ENCODE measurements around the gene ALG8. TPM values are rescaled to one million over a fixed set of nuclear protein-coding genes. Genes with fewer than 3 reads are reported as not detected.
"Not testable (repeated sequence)": the region's sequence is repeated elsewhere in the genome, so short reads cannot be mapped to it uniquely, and the experiment has no call there.

ALG8 gene
- total RNA-seq, 1 donor, result 60.9 TPM

DNA sequence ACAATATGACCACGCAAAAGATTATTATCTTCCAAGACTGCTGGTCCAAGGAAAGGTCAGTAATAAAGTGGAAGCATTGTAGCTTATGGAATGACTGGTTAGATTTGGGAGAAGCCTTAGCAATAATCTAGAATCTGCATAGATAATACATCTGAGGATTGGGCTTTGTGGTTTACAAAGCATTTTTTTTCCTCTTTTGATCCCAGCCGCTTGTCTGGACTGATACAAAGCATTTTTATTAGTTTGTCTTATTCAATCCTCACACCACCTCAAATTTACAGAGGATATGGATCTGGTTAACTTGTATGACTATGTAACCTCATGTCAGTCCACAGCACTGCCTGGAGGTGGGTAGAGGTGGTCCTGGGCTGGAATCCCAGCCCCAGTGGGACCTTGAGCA, 76.8 kb downstream of the ALG8 start:
- H3K4me3 ChIP-seq (ENCODE audit: low read depth, low read length), result no peak overlapping the region
- TF ChIP-seq, protein P1, sequence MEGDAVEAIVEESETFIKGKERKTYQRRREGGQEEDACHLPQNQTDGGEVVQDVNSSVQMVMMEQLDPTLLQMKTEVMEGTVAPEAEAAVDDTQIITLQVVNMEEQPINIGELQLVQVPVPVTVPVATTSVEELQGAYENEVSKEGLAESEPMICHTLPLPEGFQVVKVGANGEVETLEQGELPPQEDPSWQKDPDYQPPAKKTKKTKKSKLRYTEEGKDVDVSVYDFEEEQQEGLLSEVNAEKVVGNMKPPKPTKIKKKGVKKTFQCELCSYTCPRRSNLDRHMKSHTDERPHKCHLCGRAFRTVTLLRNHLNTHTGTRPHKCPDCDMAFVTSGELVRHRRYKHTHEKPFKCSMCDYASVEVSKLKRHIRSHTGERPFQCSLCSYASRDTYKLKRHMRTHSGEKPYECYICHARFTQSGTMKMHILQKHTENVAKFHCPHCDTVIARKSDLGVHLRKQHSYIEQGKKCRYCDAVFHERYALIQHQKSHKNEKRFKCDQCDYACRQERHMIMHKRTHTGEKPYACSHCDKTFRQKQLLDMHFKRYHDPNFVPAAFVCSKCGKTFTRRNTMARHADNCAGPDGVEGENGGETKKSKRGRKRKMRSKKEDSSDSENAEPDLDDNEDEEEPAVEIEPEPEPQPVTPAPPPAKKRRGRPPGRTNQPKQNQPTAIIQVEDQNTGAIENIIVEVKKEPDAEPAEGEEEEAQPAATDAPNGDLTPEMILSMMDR (IDR thresholded peaks at IDR 0.05; ENCODE audit: insufficient read depth, low read depth, low read length), result no peak
- no peak for DNase-seq (ENCODE audit: low read depth)

DNA sequence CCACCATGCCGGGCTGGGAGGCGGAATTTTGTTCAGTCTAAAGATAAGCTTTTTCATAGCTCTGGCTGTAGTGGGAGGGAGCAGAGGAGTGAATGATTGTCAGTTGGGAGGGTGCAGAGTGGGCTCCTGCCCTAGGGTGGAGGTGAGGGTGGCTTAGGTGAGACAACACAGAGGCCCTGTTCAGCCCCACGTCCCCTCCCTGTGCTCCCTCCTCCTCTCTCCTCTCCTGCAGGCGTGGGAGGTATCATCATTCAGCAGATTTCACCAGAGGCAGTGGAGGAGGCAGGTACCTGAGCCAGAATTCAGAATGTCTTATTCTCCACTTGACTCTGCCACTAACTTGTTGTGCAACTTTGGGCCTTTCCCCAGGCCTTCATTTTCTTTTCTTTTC, 77.5 kb downstream of the ALG8 start:
- TF ChIP-seq, protein P1 (IDR thresholded peaks at IDR 0.05; ENCODE audit: insufficient read depth, low read depth, low read length), result no peak
- no peak overlapping the region for H3K4me3 ChIP-seq (ENCODE audit: low read depth, low read length)
- no peak for DNase-seq (ENCODE audit: low read depth)

DNA sequence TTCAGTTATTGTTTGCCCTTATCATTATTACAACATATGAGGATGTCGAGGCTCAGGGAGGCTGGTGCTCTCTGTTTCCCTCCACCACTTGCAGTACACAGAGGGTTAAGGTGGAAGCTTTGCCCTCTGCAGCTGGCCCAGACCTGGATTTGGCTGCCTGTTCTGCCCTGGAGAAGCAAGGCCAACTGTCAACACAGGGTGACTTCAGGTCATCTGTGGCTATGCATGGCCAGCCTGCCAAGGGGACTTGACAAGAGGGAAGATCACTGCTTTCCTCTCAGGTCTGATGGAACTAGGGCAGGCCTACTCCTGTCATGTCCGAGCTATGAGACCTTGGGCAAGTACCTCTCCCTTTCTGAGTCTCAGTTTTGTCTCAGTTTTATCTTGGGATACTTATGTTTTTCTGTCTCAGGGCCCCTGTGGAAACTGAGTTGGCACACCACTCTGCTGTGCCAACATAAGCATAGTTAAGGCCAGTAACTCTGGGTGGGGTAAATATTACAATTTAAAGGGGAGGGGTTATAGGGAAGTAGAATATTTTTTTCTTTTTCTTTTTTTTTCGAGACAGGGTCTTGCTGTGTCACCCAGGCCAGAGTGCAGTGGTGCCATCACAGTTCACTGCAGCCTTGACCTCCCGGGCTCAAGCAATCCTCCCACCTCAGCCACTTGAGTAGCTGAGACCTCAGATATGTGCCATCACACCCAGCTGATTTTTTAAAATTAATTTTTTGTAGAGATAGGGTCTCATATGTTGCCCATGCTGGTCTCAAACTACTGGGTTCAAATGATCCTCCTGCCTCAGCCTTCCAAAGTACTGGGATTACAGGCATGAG, 78.1 kb downstream of the ALG8 start:
- H3K4me3 ChIP-seq (ENCODE audit: low read depth, low read length), result no peak overlapping the region
- no peak for DNase-seq (ENCODE audit: low read depth)
- TF ChIP-seq, protein P1 (IDR thresholded peaks at IDR 0.05; ENCODE audit: insufficient read depth, low read depth, low read length), result no peak

DNA sequence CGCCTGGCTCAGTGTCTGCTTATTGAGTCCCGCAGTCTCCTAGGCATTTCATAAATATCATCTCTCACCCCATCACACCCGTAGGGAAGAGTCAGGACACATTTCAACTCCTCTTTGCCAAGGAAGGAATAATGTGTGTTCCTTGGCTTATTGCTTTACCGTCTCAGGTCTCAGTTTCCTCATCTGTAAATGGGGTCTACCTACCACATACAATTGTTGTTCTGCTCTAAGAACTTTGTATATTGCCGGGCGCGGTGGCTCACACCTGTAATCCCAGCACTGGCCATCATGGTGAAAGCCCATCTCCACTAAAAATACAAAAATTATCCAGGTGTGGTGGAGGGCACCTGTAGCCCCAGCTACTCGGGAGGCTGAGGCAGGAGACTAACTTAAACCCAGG, 78.9 kb downstream of the ALG8 start:
- H3K4me3 ChIP-seq (ENCODE audit: low read depth, low read length), result no peak overlapping the region
- DNase-seq (ENCODE audit: low read depth), result no peak
- TF ChIP-seq, protein P1 (IDR thresholded peaks at IDR 0.05; ENCODE audit: insufficient read depth, low read depth, low read length), result no peak

DNA sequence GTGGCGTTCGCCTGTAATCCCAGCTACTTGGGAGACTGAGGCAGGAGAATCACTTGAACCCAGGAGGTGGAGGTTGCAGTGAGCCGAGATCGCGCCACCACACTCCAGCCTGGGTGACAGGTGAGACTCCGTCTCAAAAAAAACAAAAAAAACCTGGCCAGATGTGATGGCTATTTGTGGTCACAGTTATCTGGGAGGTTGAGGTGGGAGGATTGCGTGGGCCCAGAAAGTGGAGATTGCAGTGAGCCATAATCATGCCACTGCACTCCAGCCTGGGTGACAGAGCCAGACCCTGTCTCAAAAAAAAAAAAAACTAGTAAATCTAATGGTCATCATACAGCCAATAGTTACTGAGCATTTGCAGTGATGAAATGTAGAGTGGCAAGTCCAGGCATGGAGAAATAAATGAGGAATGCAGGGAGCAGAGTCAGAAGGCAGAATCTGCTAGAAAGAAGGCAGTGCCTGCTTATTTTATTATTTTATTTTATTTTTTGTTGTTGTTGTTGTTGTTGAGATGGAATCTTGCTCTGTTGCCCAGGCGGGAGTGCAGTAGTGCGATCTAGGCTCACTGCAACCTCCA, 79.6 kb downstream of the ALG8 start:
- DNase-seq (ENCODE audit: low read depth); H3K4me3 ChIP-seq (ENCODE audit: low read depth, low read length): not testable (repeated sequence)

DNA sequence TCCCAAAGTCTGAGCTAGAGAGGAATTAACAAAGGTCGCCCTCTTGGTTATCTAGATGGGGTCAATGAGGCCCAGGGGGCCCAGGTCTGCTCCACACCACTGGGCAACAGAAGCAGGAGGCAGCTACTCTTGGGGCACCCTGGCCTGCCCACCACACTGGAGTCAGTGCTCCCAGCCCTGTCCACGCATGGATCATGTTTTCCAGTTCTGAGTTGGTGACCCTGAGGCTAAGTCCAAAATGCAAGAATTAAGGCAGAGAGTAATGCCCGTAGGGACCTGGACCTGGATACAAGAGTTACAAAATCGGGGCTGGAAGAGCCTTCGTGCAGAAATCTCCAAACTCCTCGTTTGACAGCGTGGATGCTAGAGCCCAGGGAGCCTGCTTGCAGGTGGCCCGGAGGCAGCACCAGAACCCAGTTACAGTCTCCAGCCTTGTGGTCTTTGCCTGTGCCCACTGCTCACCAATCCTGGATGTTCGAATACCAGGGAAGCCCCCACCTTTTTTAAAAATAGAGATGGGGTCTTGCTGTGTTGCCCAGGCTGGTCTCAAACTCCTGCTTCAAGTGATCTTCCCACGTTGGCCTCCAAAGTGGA, 81.9 kb downstream of the ALG8 start:
- no peak for DNase-seq (ENCODE audit: low read depth)
- TF ChIP-seq, protein P1 (IDR thresholded peaks at IDR 0.05; ENCODE audit: insufficient read depth, low read depth, low read length), result no peak
- no peak overlapping the region for H3K4me3 ChIP-seq (ENCODE audit: low read depth, low read length)

DNA sequence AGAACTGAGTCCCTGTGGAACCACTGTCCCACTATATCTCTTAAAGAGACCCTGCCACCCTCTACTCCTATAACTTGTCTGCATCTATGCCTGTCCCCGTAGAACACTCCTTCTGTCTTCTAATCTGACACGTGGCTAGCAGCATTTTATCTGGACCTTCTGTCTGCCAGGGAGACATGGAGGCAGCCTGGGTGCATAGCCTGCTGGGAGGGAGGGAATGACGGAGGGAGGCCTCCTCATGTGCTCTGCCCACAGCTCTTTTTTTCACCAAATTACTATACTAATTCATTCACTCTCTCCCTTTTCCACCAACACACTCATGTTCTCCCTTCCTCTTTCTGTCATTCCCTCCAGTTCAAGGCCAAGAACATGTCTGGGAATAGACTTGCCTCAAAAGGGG, 83.3 kb downstream of the ALG8 start:
- TF ChIP-seq, protein P1 (IDR thresholded peaks at IDR 0.05; ENCODE audit: insufficient read depth, low read depth, low read length), result no peak
- DNase-seq (ENCODE audit: low read depth), result no peak
- H3K4me3 ChIP-seq (ENCODE audit: low read depth, low read length), result no peak overlapping the region

Measured in fibroblast of villous mesenchyme (primary cell).